ENCODE measurements around the gene GINS3.
"Not testable (repeated sequence)": the region's sequence is repeated elsewhere in the genome, so short reads cannot be mapped to it uniquely, and the experiment has no call there.

GINS3 gene

GRCh38 chr16:58385218-58385773 is 7.0 kb upstream of the GINS3 start:
- Histone ChIP-seq H2AFZ (ENCODE audit: low read length) (no peak overlapping the region), H4K91ac (ENCODE audit: low read depth, low read length, poor library complexity) (no peak overlapping the region), H4K8ac (ENCODE audit: low read depth, low read length) (no peak overlapping the region), H3K27ac (replicated peaks; ENCODE audit: low read length) (no peak overlapping the region), H3K4me3 (ENCODE audit: low read length in 2 of 2) (no peak overlapping the region), H3K14ac (ENCODE audit: low read length) (no peak overlapping the region), H3K4me1 (ENCODE audit: control insufficient read depth in 2 of 2, insufficient read depth in 1 of 2, low read depth in 1 of 2, low read length in 2 of 2) (no peaks in the 10 kb centered on the region), H2AK5ac (ENCODE audit: low read depth, low read length) (no peak overlapping the region), H3K27me3 (ENCODE audit: control insufficient read depth in 3 of 3, insufficient read depth in 3 of 3, low read depth in 1 of 3, low read length in 3 of 3) (peaks cover 0 to 30% (median 0%) of the 10 kb centered on the region in 3 experiments), H3K4ac (ENCODE audit: low read length) (no peak overlapping the region), H2BK12ac (ENCODE audit: low read length) (no peak overlapping the region), H3K9ac (ENCODE audit: low read depth, low read length, poor library complexity) (no peak overlapping the region), H3K9me3 (replicated peaks in 1 of 2; ENCODE audit: control insufficient read depth in 2 of 2, insufficient read depth in 1 of 2, low read depth in 1 of 2, low read length in 2 of 2) (no peaks in the 10 kb centered on the region), H2BK5ac (ENCODE audit: low read length) (no peak overlapping the region), H3K36me3 (replicated peaks in 1 of 2; ENCODE audit: control insufficient read depth in 2 of 2, insufficient read depth in 2 of 2, low read length in 2 of 2) (no peaks in the 10 kb centered on the region), H2BK120ac (ENCODE audit: low read depth, low read length) (no peak overlapping the region), H3K4me2 (ENCODE audit: insufficient read depth, low read length, poor library complexity, severe bottlenecking) (no peak overlapping the region), H2BK15ac (ENCODE audit: low read length) (no peak overlapping the region), H3K79me1 (ENCODE audit: low read depth, low read length) (no peaks in the 10 kb centered on the region), H3K23ac (ENCODE audit: low read depth, low read length, poor library complexity) (no peak overlapping the region), H3K18ac (ENCODE audit: low read length) (no peak overlapping the region)
- WGBS, 2 donors (ENCODE audit: extremely low coverage in 2 of 2, insufficient read length in 2 of 2, insufficient replicate concordance in 1 of 2) = no CpG with 5 or more reads among the region's 7 CpGs
- no peak for DNase-seq (ENCODE audit: low spot score)

GRCh38 chr16:58389724-58390123 is 2.5 kb upstream of the GINS3 start:
- Histone ChIP-seq H2BK15ac (ENCODE audit: low read length) (no peak overlapping the region), H4K8ac (ENCODE audit: low read depth, low read length) (no peak overlapping the region), H3K23ac (ENCODE audit: low read depth, low read length, poor library complexity) (no peak overlapping the region), H3K27ac (replicated peaks; ENCODE audit: low read length) (no peak overlapping the region), H3K4me1 (ENCODE audit: control insufficient read depth in 2 of 2, insufficient read depth in 1 of 2, low read depth in 1 of 2, low read length in 2 of 2) (peaks cover 0 to 4% of the 10 kb centered on the region in 2 donors), H3K36me3 (replicated peaks in 1 of 2; ENCODE audit: control insufficient read depth in 2 of 2, insufficient read depth in 2 of 2, low read length in 2 of 2) (peaks cover 0 to 6% of the 10 kb centered on the region in 2 donors), H3K79me1 (ENCODE audit: low read depth, low read length) (peaks cover 2% of the 10 kb centered on the region), H2BK5ac (ENCODE audit: low read length) (no peak overlapping the region), H4K91ac (ENCODE audit: low read depth, low read length, poor library complexity) (no peak overlapping the region), H2BK12ac (ENCODE audit: low read length) (no peak overlapping the region), H3K18ac (ENCODE audit: low read length) (no peak overlapping the region), H2AFZ (ENCODE audit: low read length) (no peak overlapping the region), H2AK5ac (ENCODE audit: low read depth, low read length) (no peak overlapping the region), H3K4me2 (ENCODE audit: insufficient read depth, low read length, poor library complexity, severe bottlenecking) (no peak overlapping the region), H3K9ac (ENCODE audit: low read depth, low read length, poor library complexity) (no peak overlapping the region), H3K9me3 (replicated peaks in 1 of 2; ENCODE audit: control insufficient read depth in 2 of 2, insufficient read depth in 1 of 2, low read depth in 1 of 2, low read length in 2 of 2) (peaks cover 0 to 4% of the 10 kb centered on the region in 2 donors), H3K4me3 (ENCODE audit: low read length in 2 of 2) (no peak overlapping the region), H3K14ac (ENCODE audit: low read length) (no peak overlapping the region), H3K27me3 (ENCODE audit: control insufficient read depth in 3 of 3, insufficient read depth in 3 of 3, low read depth in 1 of 3, low read length in 3 of 3) (peaks cover 0 to 20% (median 0%) of the 10 kb centered on the region in 3 experiments), H2BK120ac (ENCODE audit: low read depth, low read length) (no peak overlapping the region), H3K4ac (ENCODE audit: low read length) (no peak overlapping the region)
- DNase-seq (ENCODE audit: low spot score) = no peak

GRCh38 chr16:58393138-58393504 is 850 bp downstream of the GINS3 start:
- H3K4ac ChIP-seq (ENCODE audit: low read length) = no peak overlapping the region
- H3K4me3 ChIP-seq (ENCODE audit: low read length in 2 of 2) = peak overlapping the region; percentile 74 to 100
- H3K14ac ChIP-seq (ENCODE audit: low read length) = no peak overlapping the region
- no peak overlapping the region for H2BK12ac ChIP-seq (ENCODE audit: low read length)
- H3K9me3 ChIP-seq (replicated peaks in 1 of 2; ENCODE audit: control insufficient read depth in 2 of 2, insufficient read depth in 1 of 2, low read depth in 1 of 2, low read length in 2 of 2) = peaks cover 0 to 4% of the 10 kb centered on the region in 2 donors
- peak; percentile 18 for DNase-seq (ENCODE audit: low spot score)
- H3K27ac ChIP-seq (replicated peaks; ENCODE audit: low read length) = no peak overlapping the region
- peaks cover 0 to 18% (median 0%) of the 10 kb centered on the region in 3 experiments for H3K27me3 ChIP-seq (ENCODE audit: control insufficient read depth in 3 of 3, insufficient read depth in 3 of 3, low read depth in 1 of 3, low read length in 3 of 3)
- no peak overlapping the region for H2BK15ac ChIP-seq (ENCODE audit: low read length)
- peaks cover 0 to 4% of the 10 kb centered on the region in 2 donors for H3K4me1 ChIP-seq (ENCODE audit: control insufficient read depth in 2 of 2, insufficient read depth in 1 of 2, low read depth in 1 of 2, low read length in 2 of 2)
- no peak overlapping the region for H2BK120ac ChIP-seq (ENCODE audit: low read depth, low read length)
- peaks cover 0 to 13% of the 10 kb centered on the region in 2 donors for H3K36me3 ChIP-seq (replicated peaks in 1 of 2; ENCODE audit: control insufficient read depth in 2 of 2, insufficient read depth in 2 of 2, low read length in 2 of 2)
- H2AFZ ChIP-seq (ENCODE audit: low read length) = peak overlapping the region; percentile 97
- H3K18ac ChIP-seq (ENCODE audit: low read length) = no peak overlapping the region
- H3K79me1 ChIP-seq (ENCODE audit: low read depth, low read length) = peaks cover 2% of the 10 kb centered on the region
- H4K91ac ChIP-seq (ENCODE audit: low read depth, low read length, poor library complexity) = no peak overlapping the region
- peak overlapping the region; percentile 66 for H3K4me2 ChIP-seq (ENCODE audit: insufficient read depth, low read length, poor library complexity, severe bottlenecking)
- no peak overlapping the region for H3K23ac ChIP-seq (ENCODE audit: low read depth, low read length, poor library complexity)
- no peak overlapping the region for H2AK5ac ChIP-seq (ENCODE audit: low read depth, low read length)
- no peak overlapping the region for H4K8ac ChIP-seq (ENCODE audit: low read depth, low read length)
- no peak overlapping the region for H3K9ac ChIP-seq (ENCODE audit: low read depth, low read length, poor library complexity)
- no peak overlapping the region for H2BK5ac ChIP-seq (ENCODE audit: low read length)
- no CpG with 5 or more reads among the region's 2 CpGs for WGBS, 2 donors (ENCODE audit: extremely low coverage in 2 of 2, insufficient read length in 2 of 2, insufficient replicate concordance in 1 of 2)

GRCh38 chr16:58396897-58397296 is 4.6 kb downstream of the GINS3 start:
- not testable (repeated sequence) for H3K27me3 ChIP-seq (ENCODE audit: control insufficient read depth in 3 of 3, insufficient read depth in 3 of 3, low read depth in 1 of 3, low read length in 3 of 3); H4K8ac ChIP-seq (ENCODE audit: low read depth, low read length); H4K91ac ChIP-seq (ENCODE audit: low read depth, low read length, poor library complexity); H3K4me1 ChIP-seq (ENCODE audit: control insufficient read depth in 2 of 2, insufficient read depth in 1 of 2, low read depth in 1 of 2, low read length in 2 of 2); H2BK12ac ChIP-seq (ENCODE audit: low read length); DNase-seq (ENCODE audit: low spot score); H3K9ac ChIP-seq (ENCODE audit: low read depth, low read length, poor library complexity); H3K14ac ChIP-seq (ENCODE audit: low read length); H3K9me3 ChIP-seq (replicated peaks in 1 of 2; ENCODE audit: control insufficient read depth in 2 of 2, insufficient read depth in 1 of 2, low read depth in 1 of 2, low read length in 2 of 2); H2BK120ac ChIP-seq (ENCODE audit: low read depth, low read length); H3K79me1 ChIP-seq (ENCODE audit: low read depth, low read length); H3K4me3 ChIP-seq (ENCODE audit: low read length in 2 of 2); H3K18ac ChIP-seq (ENCODE audit: low read length); H2BK15ac ChIP-seq (ENCODE audit: low read length); H2AFZ ChIP-seq (ENCODE audit: low read length); H3K27ac ChIP-seq (replicated peaks; ENCODE audit: low read length); H2BK5ac ChIP-seq (ENCODE audit: low read length); H3K4ac ChIP-seq (ENCODE audit: low read length); H2AK5ac ChIP-seq (ENCODE audit: low read depth, low read length); H3K23ac ChIP-seq (ENCODE audit: low read depth, low read length, poor library complexity); H3K4me2 ChIP-seq (ENCODE audit: insufficient read depth, low read length, poor library complexity, severe bottlenecking)
- H3K36me3 ChIP-seq (replicated peaks in 1 of 2; ENCODE audit: control insufficient read depth in 2 of 2, insufficient read depth in 2 of 2, low read length in 2 of 2) = peaks cover 3 to 42% of the 10 kb centered on the region in 2 donors
- no CpG with 5 or more reads among the region's 26 CpGs for WGBS, 2 donors (ENCODE audit: extremely low coverage in 2 of 2, insufficient read length in 2 of 2, insufficient replicate concordance in 1 of 2)
